Breast epithelium (tissue), 4 donors: ENCODE measurements around the gene YY2. TPM values are rescaled to one million over a fixed set of nuclear protein-coding genes. Genes with fewer than 3 reads are reported as not detected.

Experiments
- DNase-seq, 2 donors: peaks; one replicate each; pipeline ENCODE4 v3.0.0-alpha.2; 2019; ENCODE audit warnings: low spot score in 2 of 2
- H3K27ac ChIP-seq, 2 donors: fragments of 200-600 bp; sonication (generic) in 1 of 2; one replicate each; pipeline ENCODE4 v1.5.1; 2016 to 2019; ENCODE audit warnings: mild to moderate bottlenecking in 1 of 2
- H3K27me3 ChIP-seq, 2 donors: fragments of 200-600 bp; sonication (generic) in 1 of 2; one replicate each; pipeline versions ENCODE4 v1.5.1 to v1.6.0; 2017 to 2019; ENCODE audit warnings: control low read depth in 1 of 2, mild to moderate bottlenecking in 1 of 2
- H3K36me3 ChIP-seq: fragments of 200-600 bp; one replicate; pipeline ENCODE4 v1.5.1; 2019
- H3K4me1 ChIP-seq, 2 donors: fragments of 200-600 bp; sonication (generic); one replicate each; pipeline ENCODE4 v1.5.1; 2016 to 2019; ENCODE audit warnings: control low read depth in 1 of 2
- H3K4me3 ChIP-seq, 3 donors: fragments of 200-600 bp; sonication (generic); 1 replicate in 2 of 3; 2 replicates in 1 of 3; pipeline ENCODE4 v1.5.1; 2016 to 2019; ENCODE audit warnings: mild to moderate bottlenecking in 3 of 3, moderate library complexity in 2 of 3
- H3K9me3 ChIP-seq, 2 donors: fragments of 200-600 bp; sonication (generic) in 1 of 2; one replicate each; pipeline ENCODE4 v1.5.1; 2016 to 2019; ENCODE audit warnings: control low read depth in 1 of 2
- POLR2A ChIP-seq: fragments of 450-650 bp; IDR thresholded peaks from one replicate; pipeline ENCODE4 v1.6.1; 2016; ENCODE audit warnings: antibody characterized with exemption, mild to moderate bottlenecking, moderate library complexity
- POLR2AphosphoS5 ChIP-seq, 3 donors: sonication (generic); formaldehyde crosslinking; IDR thresholded peaks; one replicate each; pipeline ENCODE4 v1.6.1; 2017; ENCODE audit warnings: antibody characterized with exemption in 3 of 3
- intact Hi-C: fragments of 100-400 bp; cut with DNase I; formaldehyde crosslinking; loops from one replicate; pipeline ENCODE4 v1.15.1; 2023; ENCODE audit warnings: low total_unique reads
- total RNA-seq, 3 donors: library from RNA; depleted of rRNA; stranded (reverse); fragments of >200 nt; gene quantifications; one replicate each; pipeline ENCODE4 v1.1.0, GENCODE V29; 2016
- TF ChIP-seq, protein P1 (sequence below), 3 donors: fragments of 450-650 bp; IDR thresholded peaks; one replicate each; pipeline ENCODE4 v1.5.1; 2016 to 2017; ENCODE audit warnings: antibody characterized with exemption in 3 of 3, mild to moderate bottlenecking in 3 of 3, moderate library complexity in 3 of 3

Gene YY2
- total RNA-seq, 3 donors from 2014 or later, result 3.5 to 5.0 (median 3.6) TPM

DNA sequence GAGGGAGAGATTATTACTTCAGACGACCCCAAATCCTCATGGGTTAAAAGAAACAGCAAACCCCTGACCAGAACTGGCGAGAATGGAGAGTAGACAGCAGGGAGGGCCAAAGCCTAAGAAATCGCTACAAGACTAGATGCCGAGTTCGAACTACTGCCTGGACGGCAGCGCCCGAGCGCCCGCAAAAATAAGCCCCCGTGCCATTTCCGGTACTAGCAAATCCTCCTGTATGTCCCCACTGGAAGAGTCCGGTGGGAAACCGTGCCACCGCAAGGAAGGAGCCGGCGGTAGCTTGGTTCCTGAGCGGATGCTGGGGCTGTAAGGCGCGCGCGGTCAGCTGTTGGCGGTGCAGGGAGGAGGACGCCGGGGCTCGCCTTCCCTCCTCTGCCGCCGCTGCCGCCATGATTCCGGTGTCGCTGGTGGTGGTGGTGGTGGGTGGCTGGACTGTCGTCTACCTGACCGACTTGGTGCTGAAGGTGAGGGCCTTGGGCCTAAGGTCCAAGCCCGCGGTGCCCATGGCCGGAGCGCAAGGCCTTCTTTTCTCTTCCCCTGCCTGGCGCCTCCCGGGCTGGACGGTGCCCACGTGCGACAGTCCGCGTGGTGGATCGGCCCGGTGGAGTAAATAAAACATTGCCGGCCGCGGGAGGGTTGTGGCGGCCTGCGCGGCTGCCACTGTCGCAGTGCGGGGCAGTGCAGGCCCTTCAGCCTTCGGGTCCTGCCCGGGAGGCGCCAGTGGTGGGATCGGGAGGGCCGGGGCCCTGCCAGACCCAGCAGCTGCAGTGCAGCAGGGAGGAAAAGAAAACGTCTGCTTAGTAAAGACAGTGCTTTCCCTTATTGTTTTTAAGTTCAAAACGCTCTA, 16.2 kb upstream of the YY2 start, which contains the start of gene MBTPS2:
Gene MBTPS2 (plus strand): TSS at position 284 of the 859 bp plus-strand sequence. CDS start 118 bp downstream, at position 402.
- H3K27ac ChIP-seq, result peak within 1 kb of the TSS; percentile 74 to 87
- intact Hi-C loops, result no loop called here
- H3K4me3 ChIP-seq, result peak within 1 kb of the TSS; percentile 61 to 81 (median 67)
- peaks cover 0 to 17% of the 10 kb centered on the region in 2 donors for H3K27me3 ChIP-seq
- H3K36me3 ChIP-seq, result no peaks in the 10 kb centered on the region
- H3K9me3 ChIP-seq, result no peaks in the 10 kb centered on the region
- H3K4me1 ChIP-seq, result no peaks in the 10 kb centered on the region
- TF ChIP-seq POLR2A, result no peak
- peak; percentile 52 to 89 (median 85) for TF ChIP-seq POLR2AphosphoS5 (IDR thresholded peaks at IDR 0.05)
- TF ChIP-seq, protein P1, sequence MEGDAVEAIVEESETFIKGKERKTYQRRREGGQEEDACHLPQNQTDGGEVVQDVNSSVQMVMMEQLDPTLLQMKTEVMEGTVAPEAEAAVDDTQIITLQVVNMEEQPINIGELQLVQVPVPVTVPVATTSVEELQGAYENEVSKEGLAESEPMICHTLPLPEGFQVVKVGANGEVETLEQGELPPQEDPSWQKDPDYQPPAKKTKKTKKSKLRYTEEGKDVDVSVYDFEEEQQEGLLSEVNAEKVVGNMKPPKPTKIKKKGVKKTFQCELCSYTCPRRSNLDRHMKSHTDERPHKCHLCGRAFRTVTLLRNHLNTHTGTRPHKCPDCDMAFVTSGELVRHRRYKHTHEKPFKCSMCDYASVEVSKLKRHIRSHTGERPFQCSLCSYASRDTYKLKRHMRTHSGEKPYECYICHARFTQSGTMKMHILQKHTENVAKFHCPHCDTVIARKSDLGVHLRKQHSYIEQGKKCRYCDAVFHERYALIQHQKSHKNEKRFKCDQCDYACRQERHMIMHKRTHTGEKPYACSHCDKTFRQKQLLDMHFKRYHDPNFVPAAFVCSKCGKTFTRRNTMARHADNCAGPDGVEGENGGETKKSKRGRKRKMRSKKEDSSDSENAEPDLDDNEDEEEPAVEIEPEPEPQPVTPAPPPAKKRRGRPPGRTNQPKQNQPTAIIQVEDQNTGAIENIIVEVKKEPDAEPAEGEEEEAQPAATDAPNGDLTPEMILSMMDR (IDR thresholded peaks at IDR 0.05), result peak in 1 of 3 donors; percentile 9
- DNase-seq, result peak; percentile 72 to 79

DNA sequence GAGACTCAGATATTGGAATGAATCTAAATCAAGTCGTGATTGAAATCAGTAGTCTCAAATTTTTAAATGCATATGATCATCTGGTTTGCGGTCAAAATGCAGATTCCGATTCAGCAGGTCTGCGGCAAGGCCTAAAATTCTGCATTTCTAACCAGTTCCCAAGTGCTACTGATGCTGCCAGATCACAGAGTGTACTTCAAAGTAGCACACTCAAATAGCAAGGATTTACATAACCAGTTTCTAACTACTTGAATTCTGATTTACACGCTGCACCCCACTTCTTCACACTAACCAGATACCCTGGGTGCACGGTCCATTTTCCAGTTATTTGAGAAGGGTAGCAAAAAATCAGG, 15.6 kb upstream of the YY2 start:
- intact Hi-C loops, result no loop called here
- Histone ChIP-seq H3K36me3 (no peaks in the 10 kb centered on the region), H3K4me1 (no peaks in the 10 kb centered on the region), H3K27me3 (peaks cover 0 to 17% of the 10 kb centered on the region in 2 donors), H3K27ac (peak overlapping the region; percentile 74 to 87), H3K9me3 (no peaks in the 10 kb centered on the region), H3K4me3 (peak overlapping the region; percentile 61 to 81 (median 67))
- DNase-seq, result no peak
- TF ChIP-seq, protein P1 (IDR thresholded peaks at IDR 0.05), result no peak
- TF ChIP-seq POLR2A, result no peak
- TF ChIP-seq POLR2AphosphoS5 (IDR thresholded peaks at IDR 0.05), result no peak

DNA sequence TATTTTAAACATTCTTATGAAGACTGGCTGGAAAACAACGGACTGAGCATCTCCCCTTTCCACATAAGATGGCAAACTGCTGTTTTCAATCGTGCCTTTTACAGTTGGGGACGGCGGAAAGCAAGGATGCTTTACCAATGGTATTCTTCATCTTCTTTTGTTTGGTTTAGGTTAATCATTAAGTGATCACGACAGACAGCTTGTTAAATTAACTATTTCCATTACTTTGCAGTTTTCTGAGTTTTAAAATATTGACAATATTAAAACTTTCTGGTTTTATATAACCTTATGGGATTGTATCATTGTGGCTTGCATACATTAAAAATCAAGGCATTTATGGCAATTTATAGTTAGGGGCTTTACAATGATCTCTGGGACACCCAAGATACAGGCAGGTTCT, 12.6 kb upstream of the YY2 start:
- Histone ChIP-seq H3K9me3 (no peaks in the 10 kb centered on the region), H3K27ac (no peak overlapping the region), H3K36me3 (no peaks in the 10 kb centered on the region), H3K4me1 (no peaks in the 10 kb centered on the region), H3K27me3 (peaks cover 0 to 16% of the 10 kb centered on the region in 2 donors), H3K4me3 (no peak overlapping the region)
- TF ChIP-seq POLR2A, result no peak
- TF ChIP-seq POLR2AphosphoS5 (IDR thresholded peaks at IDR 0.05), result no peak
- TF ChIP-seq, protein P1 (IDR thresholded peaks at IDR 0.05), result no peak
- intact Hi-C loops, result no loop called here
- DNase-seq, result no peak

DNA sequence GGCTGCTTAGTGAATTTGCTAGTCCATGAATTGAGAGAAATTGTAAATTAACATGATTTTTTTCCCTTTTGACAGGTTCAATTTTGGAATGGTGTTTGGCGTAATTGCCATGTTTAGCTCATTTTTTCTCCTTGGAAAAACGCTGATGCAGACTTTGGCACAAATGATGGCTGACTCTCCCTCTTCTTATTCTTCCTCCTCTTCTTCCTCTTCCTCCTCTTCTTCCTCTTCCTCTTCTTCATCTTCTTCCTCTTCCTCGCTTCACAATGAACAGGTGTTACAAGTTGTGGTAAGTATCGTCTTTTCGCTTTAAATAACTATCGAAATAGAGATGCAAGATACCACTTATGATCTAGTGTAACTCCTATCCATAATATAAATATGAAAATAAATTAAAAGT, 10.7 kb upstream of the YY2 start:
- peaks cover 0 to 8% of the 10 kb centered on the region in 2 donors for H3K27me3 ChIP-seq
- intact Hi-C loops, result no loop called here

More for the DNA sequence above, 10.7 kb upstream of the YY2 start:
- no peak for DNase-seq
- TF ChIP-seq POLR2AphosphoS5 (IDR thresholded peaks at IDR 0.05) (no peak), POLR2A (no peak)
- TF ChIP-seq, protein P1 (IDR thresholded peaks at IDR 0.05), result no peak
- Histone ChIP-seq H3K4me3 (no peak overlapping the region), H3K4me1 (no peaks in the 10 kb centered on the region), H3K27ac (no peak overlapping the region), H3K9me3 (no peaks in the 10 kb centered on the region), H3K36me3 (no peaks in the 10 kb centered on the region)
